NT2/D1 (cell line): Measurements from ENCODE around the gene CPN1.

Experiments used
- YY1 ChIP-seq: IDR thresholded peaks from 2 replicates; pipeline ENCODE4 v1.6.1; 2011; ENCODE audit not compliant: insufficient read length, insufficient read depth
- ZNF274 ChIP-seq: IDR thresholded peaks from 2 replicates; pipeline ENCODE4 v1.6.1; 2011; ENCODE audit warnings: mild to moderate bottlenecking, low read depth, low read length

DNA sequence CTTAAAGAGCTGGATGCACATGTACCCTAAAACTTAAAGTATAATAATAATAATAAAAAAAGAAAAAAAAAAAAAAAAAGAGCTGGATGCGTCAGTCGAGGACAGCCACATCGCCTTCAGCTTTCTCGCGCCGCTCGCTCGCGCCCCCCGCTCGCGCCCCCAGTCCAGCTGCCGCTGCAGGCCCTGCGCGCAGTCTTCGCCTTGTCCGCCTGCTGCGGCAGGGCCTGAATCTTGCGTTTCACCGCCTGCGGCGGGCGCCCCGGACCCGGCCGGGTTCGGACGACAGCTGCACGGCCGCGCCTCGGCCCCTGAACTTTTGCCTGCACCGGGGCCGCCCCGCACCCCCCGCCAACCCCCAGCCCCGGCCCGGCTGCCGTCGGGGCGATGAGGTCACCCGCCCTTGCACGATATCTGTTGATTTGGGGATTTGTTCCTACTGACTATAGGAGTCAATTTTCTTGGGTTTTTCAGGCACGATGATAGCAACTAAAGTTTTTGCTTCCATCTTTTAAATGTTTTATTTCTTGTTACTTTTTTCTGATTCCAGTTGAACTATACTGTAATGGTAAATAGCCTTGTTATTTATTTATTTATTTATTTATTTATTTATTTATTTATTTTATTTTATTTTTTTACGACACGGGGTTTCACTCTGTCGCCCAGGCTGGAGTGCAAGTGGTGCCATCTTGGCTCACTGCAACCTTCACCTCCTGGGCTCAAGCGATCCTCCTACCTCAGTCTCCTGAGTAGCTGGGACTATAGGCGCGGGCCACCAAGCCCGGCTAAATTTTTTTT lies 33.5 kb upstream of the CPN1 start:
- TF ChIP-seq ZNF274 (no peak), YY1 (no peak)
